Testis (tissue), 3 donors: ENCODE measurements around the gene WDR76. TPM values are rescaled to one million over a fixed set of nuclear protein-coding genes. Genes with fewer than 3 reads are reported as not detected.
"Not testable (repeated sequence)": the region's sequence is repeated elsewhere in the genome, so short reads cannot be mapped to it uniquely, and the experiment has no call there.

Source experiments
- DNase-seq: peaks from one replicate; pipeline ENCODE4 v3.0.0-alpha.2; 2019
- H3K27ac ChIP-seq, 2 donors: fragments of 200-600 bp; sonication (generic); one replicate each; pipeline ENCODE4 v1.5.1; 2019
- H3K27me3 ChIP-seq: fragments of 200-600 bp; sonication (generic); one replicate; pipeline ENCODE4 v1.5.1; 2019
- H3K36me3 ChIP-seq: fragments of 200-600 bp; sonication (generic); one replicate; pipeline ENCODE4 v1.5.1; 2017; ENCODE audit warnings: low read depth; ENCODE audit errors: missing control alignments
- H3K4me1 ChIP-seq: fragments of 200-600 bp; sonication (generic); one replicate; pipeline ENCODE4 v1.5.1; 2019
- H3K4me3 ChIP-seq, 2 donors: fragments of 200-600 bp; sonication (generic); one replicate each; pipeline ENCODE4 v1.5.1; 2017 to 2019
- H3K9me3 ChIP-seq: fragments of 200-600 bp; sonication (generic); one replicate; pipeline ENCODE4 v1.5.1; 2017
- CTCF ChIP-seq, 3 experiments: fragments of 450-650 bp in 2 of 3; fragments of 200-600 bp in 1 of 3; sonication (generic) in 1 of 3; IDR thresholded peaks; one replicate each; pipeline ENCODE4 v1.5.1; 2016 to 2019; ENCODE audit warnings: antibody characterized with exemption in 3 of 3, mild to moderate bottlenecking in 2 of 3, moderate library complexity in 1 of 3
- POLR2A ChIP-seq: fragments of 450-650 bp; IDR thresholded peaks from one replicate; pipeline ENCODE4 v1.6.1; 2017; ENCODE audit warnings: antibody characterized with exemption, mild to moderate bottlenecking, moderate library complexity
- WGBS, 2 donors: methylation state at CpG; one replicate each; pipeline ENCODE4 v1.1.5; 2018; 5-methylcytosine and 5-hydroxymethylcytosine counted together
- intact Hi-C: fragments of 100-400 bp; cut with DNase I; formaldehyde crosslinking; loops from one replicate; pipeline ENCODE4 v1.15.1; 2023; ENCODE audit warnings: low total_unique reads
- polyA plus RNA-seq: library from polyadenylated mRNA; stranded (reverse); fragments of 350-450 nt; fragmentation: Illumina TruSeq; extraction: RNeasy Lipid Tissue Mini Kit (QIAGEN cat#74804); gene quantifications from one replicate; pipeline ENCODE4 v1.2.3, GENCODE V29; 2014; ENCODE audit warnings: low read depth, low replicate concordance; ENCODE audit not compliant: insufficient read depth
- total RNA-seq, 2 donors: library from RNA; depleted of rRNA; stranded (reverse); fragments of >200 nt; gene quantifications; one replicate each; pipeline ENCODE4 v1.2.3, GENCODE V29; 2016

Gene WDR76
- total and polyA plus RNA-seq, 3 donors from 2014 or later: 7.9 to 16.9 (median 9.5) TPM

- Histone ChIP-seq H3K4me3 (peak within 1 kb of the TSS; percentile 69 to 93), H3K36me3 (no peaks in the 10 kb centered on the region), H3K27me3 (no peaks in the 10 kb centered on the region), H3K4me1 (peaks cover 20% of the 10 kb centered on the region), H3K27ac (peak within 1 kb of the TSS; percentile 96), H3K9me3 (no peaks in the 10 kb centered on the region)
- peak; percentile 97 for DNase-seq
- intact Hi-C loops: no loop called here
- 4 to 8% methylated on average over 44 of the region's 44 CpGs for WGBS, 2 donors
- TF ChIP-seq POLR2A (peak; percentile 28), CTCF (IDR thresholded peaks at IDR 0.05) (peak in 1 of 3 experiments; percentile 5)
These were observed 26.3 kb upstream of the WDR76 start, which contains the start of gene HYPK for GRCh38 chr15:43800286-43801141. Gene HYPK (plus strand): TSS chr15:43800599. CDS start chr15:43800623, 24 bp downstream.

GRCh38 chr15:43802676-43803075 is 24.1 kb upstream of the WDR76 start:
- DNase-seq, H3K4me3 ChIP-seq, H3K27me3 ChIP-seq, H3K9me3 ChIP-seq, H3K27ac ChIP-seq, H3K36me3 ChIP-seq, intact Hi-C loops: not testable (repeated sequence)
- H3K4me1 ChIP-seq: peaks cover 20% of the 10 kb centered on the region
- 94 to 96% methylated on average over 7 of the region's 7 CpGs for WGBS, 2 donors

GRCh38 chr15:43808435-43808950 is 18.3 kb upstream of the WDR76 start:
- Histone ChIP-seq H3K27ac (no peak overlapping the region), H3K36me3 (no peaks in the 10 kb centered on the region), H3K9me3 (no peaks in the 10 kb centered on the region), H3K4me3 (no peak overlapping the region), H3K27me3 (no peaks in the 10 kb centered on the region), H3K4me1 (no peaks in the 10 kb centered on the region)
- 87 to 94% methylated on average over 5 of the region's 5 CpGs for WGBS, 2 donors
- intact Hi-C loops: no loop called here
- TF ChIP-seq POLR2A (no peak), CTCF (IDR thresholded peaks at IDR 0.05) (no peak)
- DNase-seq: no peak

GRCh38 chr15:43808960-43809678 is 17.7 kb upstream of the WDR76 start:
- Histone ChIP-seq H3K27me3 (no peaks in the 10 kb centered on the region), H3K4me3 (no peak overlapping the region), H3K36me3 (no peaks in the 10 kb centered on the region), H3K27ac (no peak overlapping the region), H3K4me1 (no peaks in the 10 kb centered on the region), H3K9me3 (no peaks in the 10 kb centered on the region)
- 88 to 91% methylated on average over 6 of the region's 6 CpGs for WGBS, 2 donors
- no peak for DNase-seq
- TF ChIP-seq POLR2A (no peak), CTCF (IDR thresholded peaks at IDR 0.05) (no peak)
- intact Hi-C loops: no loop called here

- H3K27me3 ChIP-seq, intact Hi-C loops, H3K4me1 ChIP-seq, H3K9me3 ChIP-seq, H3K4me3 ChIP-seq, H3K27ac ChIP-seq, H3K36me3 ChIP-seq, DNase-seq: not testable (repeated sequence)
- WGBS, 2 donors: 82 to 93% methylated on average over 5 of the region's 5 CpGs
These were observed 11.7 kb upstream of the WDR76 start for GRCh38 chr15:43815064-43815463.
